Measurements from ENCODE around the gene CZIB.

DNA sequence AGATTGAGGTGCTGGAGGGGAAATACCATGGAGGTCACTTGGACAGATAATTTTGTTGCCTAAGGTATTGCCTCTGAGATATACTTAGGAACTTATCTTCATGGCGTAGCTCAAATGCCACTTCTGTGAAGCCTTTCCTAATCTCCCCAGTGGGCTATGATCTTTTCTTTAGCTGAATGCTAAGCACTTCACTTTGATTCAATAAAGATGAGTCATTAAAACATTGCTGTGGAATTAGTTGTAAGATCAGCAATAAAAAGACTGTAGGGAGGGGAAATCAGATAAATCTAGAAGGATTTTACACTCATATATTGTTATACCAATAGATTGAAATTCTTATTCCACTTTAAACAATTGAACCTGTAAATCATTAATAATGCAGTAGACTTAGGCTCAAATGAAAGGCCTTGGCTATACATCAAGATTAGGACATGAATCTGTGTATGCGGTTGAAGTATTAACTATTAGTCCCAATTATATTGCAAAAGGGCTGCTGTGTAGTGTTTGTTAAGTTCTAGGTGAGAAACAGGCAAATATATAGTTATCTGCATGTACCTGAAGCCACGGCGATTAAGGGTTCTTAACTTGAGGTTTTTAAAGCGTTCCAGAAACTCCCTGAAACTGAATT lies 37.1 kb upstream of the CZIB start:
- TF ChIP-seq, protein P1, sequence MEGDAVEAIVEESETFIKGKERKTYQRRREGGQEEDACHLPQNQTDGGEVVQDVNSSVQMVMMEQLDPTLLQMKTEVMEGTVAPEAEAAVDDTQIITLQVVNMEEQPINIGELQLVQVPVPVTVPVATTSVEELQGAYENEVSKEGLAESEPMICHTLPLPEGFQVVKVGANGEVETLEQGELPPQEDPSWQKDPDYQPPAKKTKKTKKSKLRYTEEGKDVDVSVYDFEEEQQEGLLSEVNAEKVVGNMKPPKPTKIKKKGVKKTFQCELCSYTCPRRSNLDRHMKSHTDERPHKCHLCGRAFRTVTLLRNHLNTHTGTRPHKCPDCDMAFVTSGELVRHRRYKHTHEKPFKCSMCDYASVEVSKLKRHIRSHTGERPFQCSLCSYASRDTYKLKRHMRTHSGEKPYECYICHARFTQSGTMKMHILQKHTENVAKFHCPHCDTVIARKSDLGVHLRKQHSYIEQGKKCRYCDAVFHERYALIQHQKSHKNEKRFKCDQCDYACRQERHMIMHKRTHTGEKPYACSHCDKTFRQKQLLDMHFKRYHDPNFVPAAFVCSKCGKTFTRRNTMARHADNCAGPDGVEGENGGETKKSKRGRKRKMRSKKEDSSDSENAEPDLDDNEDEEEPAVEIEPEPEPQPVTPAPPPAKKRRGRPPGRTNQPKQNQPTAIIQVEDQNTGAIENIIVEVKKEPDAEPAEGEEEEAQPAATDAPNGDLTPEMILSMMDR (conservative IDR thresholded peaks at IDR 0.05; ENCODE audit: low read length) = no peak
- no peak for TF ChIP-seq EZH2phosphoT487 (IDR thresholded peaks at IDR 0.05; ENCODE audit: borderline replicate concordance, low read depth, low read length)
